Body of pancreas (tissue), 4 donors: ENCODE results near the gene ABCD1. TPM values are rescaled to one million over a fixed set of nuclear protein-coding genes. Genes with fewer than 3 reads are reported as not detected.

Source experiments
- ATAC-seq: fragments of 150-250 bp; one replicate; pipeline ENCODE4 v1.9.1; 2016
- DNase-seq, 4 donors: peaks; one replicate each; pipeline ENCODE4 v3.0.0-alpha.2; 2019
- H3K27ac ChIP-seq, 4 donors: fragments of 200-600 bp; sonication (generic); 1 replicate in 3 of 4; 2 replicates in 1 of 4; pipeline versions ENCODE4 v1.5.1 to v1.6.1; 2016 to 2019; ENCODE audit warnings: mild to moderate bottlenecking in 1 of 4, mixed read lengths in 1 of 4, moderate library complexity in 1 of 4
- H3K27me3 ChIP-seq, 2 donors: fragments of 200-600 bp; sonication (generic); one replicate each; pipeline ENCODE4 v1.6.0; 2016; ENCODE audit warnings: mild to moderate bottlenecking in 1 of 2
- H3K36me3 ChIP-seq, 2 donors: fragments of 200-600 bp; sonication (generic); replicated peaks in 1 of 2; 2 replicates each; pipeline ENCODE4 v1.5.1; 2016; ENCODE audit warnings: low read depth in 2 of 2; ENCODE audit not compliant: insufficient read depth in 1 of 2
- H3K4me1 ChIP-seq: fragments of 200-600 bp; sonication (generic); one replicate; pipeline ENCODE4 v1.6.0; 2016
- H3K4me3 ChIP-seq, 2 donors: fragments of 200-600 bp; sonication (generic); 1 replicate in 1 of 2; 2 replicates in 1 of 2; pipeline ENCODE4 v1.5.1; 2016 to 2019
- H3K9me3 ChIP-seq, 3 donors: fragments of 200-600 bp; sonication (generic); 1 replicate in 2 of 3; 2 replicates in 1 of 3; pipeline ENCODE4 v1.5.1; 2016
- CTCF ChIP-seq, 7 experiments: fragments of 450-650 bp in 4 of 7; fragments of 200-600 bp in 3 of 7; sonication (generic) in 3 of 7; IDR thresholded peaks; one replicate each; pipeline ENCODE4 v1.5.1; 2016 to 2019; ENCODE audit warnings: antibody characterized with exemption in 7 of 7
- POLR2A ChIP-seq, 3 donors: fragments of 450-650 bp; IDR thresholded peaks; one replicate each; pipeline ENCODE4 v1.6.1; 2016; ENCODE audit warnings: antibody characterized with exemption in 3 of 3, mild to moderate bottlenecking in 2 of 3
- WGBS, 2 donors: methylation state at CpG; one replicate each; pipeline ENCODE4 v1.1.5; 2017; 5-methylcytosine and 5-hydroxymethylcytosine counted together
- intact Hi-C: fragments of 100-400 bp; cut with DNase I; formaldehyde crosslinking; loops from one replicate; pipeline ENCODE4 v1.15.1; 2023
- total RNA-seq, 2 donors: library from RNA; depleted of rRNA; stranded (reverse); fragments of >200 nt; gene quantifications; one replicate each; pipeline ENCODE4 v1.1.0, GENCODE V29; 2016

The ABCD1 gene
- total RNA-seq, 2 donors from 2014 or later: 11.2 to 31.6 TPM

GRCh38 chrX:153766871-153767673 lies 42.4 kb downstream of the ABCD1 start:
- H3K4me3 ChIP-seq: no peak overlapping the region
- DNase-seq (no peak), ATAC-seq (no peak)
- intact Hi-C loops: loop anchor here (5.0 kb wide), 1 partner anchor 175 kb away; the partner anchor contains the start of gene RENBP
- H3K27ac ChIP-seq: no peak overlapping the region
- no peaks in the 10 kb centered on the region for H3K9me3 ChIP-seq
- H3K36me3 ChIP-seq: no peaks in the 10 kb centered on the region
- TF ChIP-seq POLR2A (IDR thresholded peaks at IDR 0.05): no peak
- TF ChIP-seq CTCF (IDR thresholded peaks at IDR 0.05): no peak
- 82 to 95% methylated on average over 6 to 8 of the region's 56 CpGs for WGBS, 2 donors
- no peaks in the 10 kb centered on the region for H3K27me3 ChIP-seq
- H3K4me1 ChIP-seq: peaks cover 13% of the 10 kb centered on the region

GRCh38 chrX:153767674-153768055 lies 43.0 kb downstream of the ABCD1 start:
- Histone ChIP-seq H3K4me1 (peaks cover 13% of the 10 kb centered on the region), H3K4me3 (no peak overlapping the region), H3K27ac (no peak overlapping the region), H3K27me3 (no peaks in the 10 kb centered on the region), H3K36me3 (no peaks in the 10 kb centered on the region), H3K9me3 (no peaks in the 10 kb centered on the region)
- ATAC-seq (no peak), DNase-seq (no peak)
- WGBS, 2 donors: no CpG with 5 or more reads among the region's 20 CpGs
- no peak for TF ChIP-seq CTCF (IDR thresholded peaks at IDR 0.05)
- no peak for TF ChIP-seq POLR2A (IDR thresholded peaks at IDR 0.05)
- intact Hi-C loops: loop anchor here (5.0 kb wide), 1 partner anchor 175 kb away; the partner anchor contains the start of gene RENBP

- DNase-seq (peak in 1 of 4 donors; percentile 11), ATAC-seq (no peak)
- Histone ChIP-seq H3K27me3 (no peaks in the 10 kb centered on the region), H3K36me3 (no peaks in the 10 kb centered on the region), H3K4me3 (no peak overlapping the region), H3K4me1 (peaks cover 13% of the 10 kb centered on the region), H3K9me3 (no peaks in the 10 kb centered on the region), H3K27ac (no peak overlapping the region)
- TF ChIP-seq CTCF (IDR thresholded peaks at IDR 0.05) (no peak), POLR2A (IDR thresholded peaks at IDR 0.05) (no peak)
- intact Hi-C loops: loop anchor here (5.0 kb wide), 1 partner anchor 174 kb away; the partner anchor contains the start of gene RENBP
- WGBS, 2 donors: 94% methylated on average over 9 of the region's 22 CpGs; no CpG with 5 or more reads in 1 of the 2 donors
Measured at GRCh38 chrX:153768311-153769157, 43.9 kb downstream of the ABCD1 start.

GRCh38 chrX:153769158-153769864 lies 44.7 kb downstream of the ABCD1 start:
- DNase-seq (no peak), ATAC-seq (no peak)
- Histone ChIP-seq H3K36me3 (no peaks in the 10 kb centered on the region), H3K27me3 (no peaks in the 10 kb centered on the region), H3K4me3 (no peak overlapping the region), H3K4me1 (peaks cover 7% of the 10 kb centered on the region), H3K27ac (no peak overlapping the region), H3K9me3 (no peaks in the 10 kb centered on the region)
- intact Hi-C loops: loop anchor here (5.0 kb wide), 1 partner anchor 173 kb away; the partner anchor contains the start of gene RENBP
- TF ChIP-seq POLR2A (IDR thresholded peaks at IDR 0.05) (no peak), CTCF (IDR thresholded peaks at IDR 0.05) (no peak)
- WGBS, 2 donors: 94 to 100% methylated on average over 2 to 16 of the region's 23 CpGs
